GM19397 (cell line): Measurements from ENCODE around the gene TCEAL5.
"Not testable (repeated sequence)": the region's sequence is repeated elsewhere in the genome, so short reads cannot be mapped to it uniquely, and the experiment has no call there.

Source experiments
- ATAC-seq: cut with Tn5 transposase; IDR thresholded peaks from one replicate; pipeline ENCODE4 v1.9.1; 2021; ENCODE audit warnings: mild to moderate bottlenecking, moderate library complexity; ENCODE audit not compliant: unreplicated experiment

TCEAL5 gene, protein sequence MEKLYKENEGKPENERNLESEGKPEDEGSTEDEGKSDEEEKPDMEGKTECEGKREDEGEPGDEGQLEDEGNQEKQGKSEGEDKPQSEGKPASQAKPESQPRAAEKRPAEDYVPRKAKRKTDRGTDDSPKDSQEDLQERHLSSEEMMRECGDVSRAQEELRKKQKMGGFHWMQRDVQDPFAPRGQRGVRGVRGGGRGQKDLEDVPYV

GRCh38 chrX:103276581-103277002, at the start of gene TCEAL5:
TSS of gene TCEAL5 (minus strand) at chrX:103276750. CDS start at chrX:103274563, 2,187 bp downstream.
- no peak for ATAC-seq

- ATAC-seq: no peak
These were observed 34.8 kb upstream of the TCEAL5 start for GRCh38 chrX:103311399-103311780.

DNA sequence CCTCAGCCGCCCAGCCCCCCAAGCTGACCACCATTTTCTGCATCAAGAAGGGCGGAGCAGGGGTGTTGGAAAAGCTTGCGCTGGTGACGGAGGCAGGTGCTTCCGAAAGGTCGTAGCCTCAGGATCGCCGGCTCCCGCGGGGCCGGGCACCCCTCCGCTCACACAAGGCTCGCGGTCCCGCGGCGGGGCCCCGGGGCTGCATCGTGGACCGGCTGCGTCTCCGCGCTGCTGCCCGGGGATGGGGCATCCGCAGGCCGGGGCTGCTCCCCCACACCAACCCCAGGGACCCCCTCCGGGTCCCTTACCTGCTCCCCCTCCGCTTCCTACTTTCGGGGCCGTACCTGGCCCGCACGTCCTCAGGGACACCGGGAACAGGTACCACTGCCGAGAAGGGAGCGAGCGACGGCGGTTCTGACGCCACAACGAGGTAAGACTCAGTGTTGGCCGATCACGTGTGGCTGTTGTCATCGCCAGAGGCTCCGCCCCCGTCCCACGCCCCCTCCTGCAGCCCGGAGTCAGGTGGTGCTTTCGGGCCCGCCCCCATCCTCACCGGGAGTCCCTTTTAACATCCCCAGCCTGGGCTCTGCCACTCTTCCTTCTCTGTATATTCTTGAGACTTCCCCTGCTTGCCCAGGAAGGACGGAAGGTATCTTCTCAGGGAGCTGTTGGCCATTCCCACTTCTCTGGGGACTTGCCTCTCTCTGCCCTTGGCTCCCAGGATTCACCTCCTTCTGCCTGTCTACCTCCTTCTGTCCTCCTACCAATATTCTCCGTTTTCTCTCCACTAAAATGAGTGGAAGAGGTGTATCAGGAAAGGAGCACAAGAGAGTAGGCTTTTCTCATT, 34.2 kb upstream of the TCEAL5 start, which contains the start of gene BEX2:
Gene BEX2, minus strand, starts transcription at position 436 of the 844 bp plus-strand sequence. CDS start 1,014 bp downstream, outside the sequence.
- ATAC-seq: peak; percentile 99

- no peak for ATAC-seq
These were observed 33.5 kb upstream of the TCEAL5 start for GRCh38 chrX:103309860-103310554.

- ATAC-seq: not testable (repeated sequence)
These were observed 29.1 kb upstream of the TCEAL5 start for GRCh38 chrX:103305666-103306065.

DNA sequence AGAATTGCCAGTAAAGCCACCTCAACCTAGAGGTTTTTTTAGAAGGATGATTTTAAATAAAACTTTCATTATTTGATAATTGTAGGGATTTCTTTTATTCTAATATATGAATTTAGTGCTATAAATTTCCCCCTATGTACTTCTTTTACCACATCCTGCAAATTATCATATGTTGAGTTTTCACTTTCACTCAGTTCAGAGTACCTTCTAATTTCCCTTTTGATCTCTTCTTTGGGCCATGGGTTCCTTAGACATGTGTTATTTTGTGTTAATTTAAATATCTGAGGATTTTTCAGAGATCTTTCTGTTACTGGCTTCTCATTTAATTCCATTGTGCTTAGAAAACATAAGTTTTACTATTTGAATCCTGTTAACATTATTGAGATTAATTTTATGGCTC, 28.2 kb upstream of the TCEAL5 start:
- no peak for ATAC-seq

- no peak for ATAC-seq
These were observed 16.6 kb upstream of the TCEAL5 start for GRCh38 chrX:103293118-103293517.

DNA sequence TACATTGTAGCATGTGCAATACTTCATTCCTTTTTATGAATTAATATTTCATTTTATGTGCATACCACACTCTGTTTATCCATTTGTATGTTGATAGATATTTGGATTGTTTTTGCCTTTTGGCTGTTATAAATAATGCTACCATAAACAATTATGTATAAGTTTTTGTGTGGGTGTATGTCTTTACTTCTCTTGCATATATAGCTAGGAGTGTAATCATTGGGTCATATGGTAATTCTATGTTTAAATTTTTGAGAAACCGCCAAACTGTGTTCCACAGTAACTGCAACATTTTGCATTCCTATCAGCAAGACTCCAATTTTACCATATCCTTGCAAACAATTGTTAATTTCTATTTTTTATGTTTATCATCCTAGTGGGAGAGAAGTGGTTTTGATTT, 3.1 kb upstream of the TCEAL5 start:
- ATAC-seq: no peak

DNA sequence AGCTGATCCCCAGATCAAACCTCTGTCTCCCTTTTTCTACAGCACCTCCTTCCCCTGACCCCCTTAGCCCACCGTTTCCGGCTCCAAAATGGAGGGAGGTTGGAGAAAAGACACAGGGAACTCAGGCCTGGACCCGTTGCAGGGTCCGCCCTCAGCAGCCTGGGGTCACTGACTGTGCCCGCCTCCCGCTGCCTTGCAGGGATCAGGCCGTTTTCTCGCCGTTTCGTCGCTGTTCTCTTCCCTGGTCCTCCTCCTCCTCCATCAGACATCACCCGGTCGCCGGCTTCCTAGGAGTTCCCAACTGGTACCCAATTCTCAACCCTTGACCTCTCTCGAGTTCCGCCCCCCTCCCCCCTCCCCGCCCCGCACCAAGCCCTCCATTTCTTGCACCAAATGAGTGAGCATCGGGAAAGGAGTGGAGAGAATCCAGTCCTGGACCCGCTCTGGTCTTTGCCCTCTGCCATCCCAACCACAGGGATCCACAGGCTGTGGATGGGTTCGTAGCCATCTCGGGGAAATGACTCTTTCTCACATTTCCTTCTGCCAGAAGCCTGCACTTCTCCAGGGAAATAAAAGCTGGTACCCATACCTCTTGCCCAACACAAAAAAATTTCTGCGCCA, 493 bp downstream of the TCEAL5 start:
- no peak for ATAC-seq

- no peak for ATAC-seq
These were observed 2.3 kb downstream of the TCEAL5 start for GRCh38 chrX:103274284-103274683.

GRCh38 chrX:103258275-103258674, 18.3 kb downstream of the TCEAL5 start:
- no peak for ATAC-seq

- no peak for ATAC-seq
These were observed 19.9 kb downstream of the TCEAL5 start for GRCh38 chrX:103256651-103257050.

DNA sequence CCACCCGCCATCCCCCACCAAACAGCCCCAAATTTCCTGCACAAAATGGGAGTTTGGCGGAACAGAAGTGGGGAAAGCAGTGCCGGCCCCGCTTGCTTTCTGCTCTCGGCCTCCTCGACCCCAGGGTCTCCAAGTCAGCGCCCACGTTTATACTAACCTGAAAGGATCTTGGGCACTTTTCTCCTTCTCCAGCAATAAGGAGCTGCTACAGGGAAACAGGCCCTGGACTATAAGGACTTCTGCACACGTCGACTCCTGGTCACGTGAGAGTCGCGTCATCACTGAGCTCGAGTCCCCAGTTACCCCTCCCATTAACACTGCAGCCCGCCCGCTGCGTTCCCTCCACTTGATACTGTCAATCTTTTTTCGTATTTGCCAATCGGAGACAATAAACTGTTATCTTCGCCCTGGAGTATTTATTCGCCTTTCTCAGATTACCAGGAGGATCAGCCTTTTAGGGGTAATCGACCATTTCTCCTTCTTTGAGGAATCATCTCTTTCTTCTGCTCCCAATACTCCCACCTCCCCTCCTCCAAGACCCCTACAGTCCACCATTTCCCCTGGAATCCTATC, 21.5 kb downstream of the TCEAL5 start, which contains the start of gene TCEAL8:
Gene TCEAL8, minus strand, starts transcription at position 235 of the 573 bp plus-strand sequence. CDS start 1,176 bp downstream, outside the sequence.
- peak; percentile 97 for ATAC-seq

- peak; percentile 69 for ATAC-seq
These were observed 22.3 kb downstream of the TCEAL5 start for GRCh38 chrX:103254171-103254824.

GRCh38 chrX:103253608-103254007, 22.9 kb downstream of the TCEAL5 start:
- ATAC-seq: no peak

GRCh38 chrX:103250977-103251376, 25.6 kb downstream of the TCEAL5 start:
- no peak for ATAC-seq

DNA sequence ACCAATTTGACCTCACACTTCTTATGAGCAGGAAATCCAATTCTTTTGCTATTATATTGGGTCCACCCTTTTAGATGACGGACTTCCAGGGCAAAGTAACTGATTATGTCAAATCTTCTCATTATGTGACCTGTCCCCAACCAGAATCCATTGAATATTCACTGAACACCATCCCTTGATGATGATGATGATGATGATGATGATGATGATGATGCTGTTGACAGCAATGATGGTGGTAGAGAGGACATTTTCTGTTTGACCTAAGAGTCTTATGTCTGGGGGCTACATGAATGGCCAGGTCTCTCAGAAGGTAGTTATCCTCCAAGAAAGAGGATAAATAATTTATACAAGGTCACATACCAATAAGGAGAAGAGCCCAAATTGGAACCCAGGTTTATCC, 26.7 kb downstream of the TCEAL5 start:
- ATAC-seq: no peak

DNA sequence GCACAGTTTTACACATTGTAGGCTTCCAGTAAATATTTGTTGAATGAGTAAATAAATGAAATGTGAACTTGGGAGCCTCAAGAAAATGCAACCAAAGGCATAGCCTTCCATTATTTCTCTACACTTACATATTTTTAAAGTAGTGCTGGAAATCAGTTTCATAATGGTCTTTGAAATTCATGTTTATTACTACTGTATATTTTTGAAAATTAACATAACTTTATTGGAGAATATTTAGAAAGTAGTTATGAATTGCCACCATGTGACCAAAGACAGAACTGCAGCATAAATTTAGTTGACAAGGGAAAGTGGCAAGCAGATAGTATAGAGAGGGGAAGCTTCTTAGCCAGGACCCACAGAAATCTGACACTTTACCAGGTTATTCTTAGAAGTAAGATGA, 28.0 kb downstream of the TCEAL5 start:
- no peak for ATAC-seq

GRCh38 chrX:103240155-103240554, 36.4 kb downstream of the TCEAL5 start:
- no peak for ATAC-seq

GRCh38 chrX:103236296-103236695, 40.3 kb downstream of the TCEAL5 start:
- ATAC-seq: no peak
